ENCODE measurements around the gene SLC43A2. TPM values are rescaled to one million over a fixed set of nuclear protein-coding genes. Genes with fewer than 3 reads are reported as not detected.

SLC43A2 gene
- total RNA-seq, 1 experiment from 2014 or later, result 11.0 TPM

- peaks cover 2% of the 10 kb centered on the region; the same call in 1 of the 2 replicates for H3K36me3 Mint-ChIP-seq
These were observed 8.2 kb upstream of the SLC43A2 start for GRCh38 chr17:1636732-1637285.

More at GRCh38 chr17:1636732-1637285, 8.2 kb upstream of the SLC43A2 start:
- TF ChIP-seq ESRRA (CRISPR knock-in tag; IDR thresholded peaks at IDR 0.05; ENCODE audit: borderline replicate concordance) (no peak), FOXK1 (CRISPR knock-in tag; IDR thresholded peaks at IDR 0.05) (no peak), E2F5 (CRISPR knock-in tag; IDR thresholded peaks at IDR 0.05) (no peak), SOX15 (CRISPR knock-in tag; IDR thresholded peaks at IDR 0.05) (no peak), ZMAT4 (CRISPR knock-in tag; IDR thresholded peaks at IDR 0.05) (no peak), ZNF416 (CRISPR knock-in tag; IDR thresholded peaks at IDR 0.05) (no peak), RELA (CRISPR knock-in tag; IDR thresholded peaks at IDR 0.05; ENCODE audit: borderline replicate concordance) (no peak), FOXJ3 (CRISPR knock-in tag; IDR thresholded peaks at IDR 0.05; ENCODE audit: borderline replicate concordance) (no peak), JUN (CRISPR knock-in tag; IDR thresholded peaks at IDR 0.05) (no peak), ZNF121 (CRISPR knock-in tag; IDR thresholded peaks at IDR 0.05) (no peak), ZNF317 (CRISPR knock-in tag; IDR thresholded peaks at IDR 0.05; ENCODE audit: borderline replicate concordance, low read depth) (no peak), RORB (CRISPR knock-in tag; IDR thresholded peaks at IDR 0.05) (no peak), USF1 (CRISPR knock-in tag; IDR thresholded peaks at IDR 0.05) (no peak), NR3C1 (CRISPR knock-in tag; conservative IDR thresholded peaks at IDR 0.05; ENCODE audit: low read depth) (no peak), TP53 (CRISPR knock-in tag; IDR thresholded peaks at IDR 0.05) (no peak)
- TF ChIP-seq, protein P1, sequence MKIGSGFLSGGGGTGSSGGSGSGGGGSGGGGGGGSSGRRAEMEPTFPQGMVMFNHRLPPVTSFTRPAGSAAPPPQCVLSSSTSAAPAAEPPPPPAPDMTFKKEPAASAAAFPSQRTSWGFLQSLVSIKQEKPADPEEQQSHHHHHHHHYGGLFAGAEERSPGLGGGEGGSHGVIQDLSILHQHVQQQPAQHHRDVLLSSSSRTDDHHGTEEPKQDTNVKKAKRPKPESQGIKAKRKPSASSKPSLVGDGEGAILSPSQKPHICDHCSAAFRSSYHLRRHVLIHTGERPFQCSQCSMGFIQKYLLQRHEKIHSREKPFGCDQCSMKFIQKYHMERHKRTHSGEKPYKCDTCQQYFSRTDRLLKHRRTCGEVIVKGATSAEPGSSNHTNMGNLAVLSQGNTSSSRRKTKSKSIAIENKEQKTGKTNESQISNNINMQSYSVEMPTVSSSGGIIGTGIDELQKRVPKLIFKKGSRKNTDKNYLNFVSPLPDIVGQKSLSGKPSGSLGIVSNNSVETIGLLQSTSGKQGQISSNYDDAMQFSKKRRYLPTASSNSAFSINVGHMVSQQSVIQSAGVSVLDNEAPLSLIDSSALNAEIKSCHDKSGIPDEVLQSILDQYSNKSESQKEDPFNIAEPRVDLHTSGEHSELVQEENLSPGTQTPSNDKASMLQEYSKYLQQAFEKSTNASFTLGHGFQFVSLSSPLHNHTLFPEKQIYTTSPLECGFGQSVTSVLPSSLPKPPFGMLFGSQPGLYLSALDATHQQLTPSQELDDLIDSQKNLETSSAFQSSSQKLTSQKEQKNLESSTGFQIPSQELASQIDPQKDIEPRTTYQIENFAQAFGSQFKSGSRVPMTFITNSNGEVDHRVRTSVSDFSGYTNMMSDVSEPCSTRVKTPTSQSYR (CRISPR knock-in tag; IDR thresholded peaks at IDR 0.05), result no peak
- TF ChIP-seq, protein P2, sequence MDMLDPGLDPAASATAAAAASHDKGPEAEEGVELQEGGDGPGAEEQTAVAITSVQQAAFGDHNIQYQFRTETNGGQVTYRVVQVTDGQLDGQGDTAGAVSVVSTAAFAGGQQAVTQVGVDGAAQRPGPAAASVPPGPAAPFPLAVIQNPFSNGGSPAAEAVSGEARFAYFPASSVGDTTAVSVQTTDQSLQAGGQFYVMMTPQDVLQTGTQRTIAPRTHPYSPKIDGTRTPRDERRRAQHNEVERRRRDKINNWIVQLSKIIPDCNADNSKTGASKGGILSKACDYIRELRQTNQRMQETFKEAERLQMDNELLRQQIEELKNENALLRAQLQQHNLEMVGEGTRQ (CRISPR knock-in tag; IDR thresholded peaks at IDR 0.05), result no peak
- TF ChIP-seq, protein P3, sequence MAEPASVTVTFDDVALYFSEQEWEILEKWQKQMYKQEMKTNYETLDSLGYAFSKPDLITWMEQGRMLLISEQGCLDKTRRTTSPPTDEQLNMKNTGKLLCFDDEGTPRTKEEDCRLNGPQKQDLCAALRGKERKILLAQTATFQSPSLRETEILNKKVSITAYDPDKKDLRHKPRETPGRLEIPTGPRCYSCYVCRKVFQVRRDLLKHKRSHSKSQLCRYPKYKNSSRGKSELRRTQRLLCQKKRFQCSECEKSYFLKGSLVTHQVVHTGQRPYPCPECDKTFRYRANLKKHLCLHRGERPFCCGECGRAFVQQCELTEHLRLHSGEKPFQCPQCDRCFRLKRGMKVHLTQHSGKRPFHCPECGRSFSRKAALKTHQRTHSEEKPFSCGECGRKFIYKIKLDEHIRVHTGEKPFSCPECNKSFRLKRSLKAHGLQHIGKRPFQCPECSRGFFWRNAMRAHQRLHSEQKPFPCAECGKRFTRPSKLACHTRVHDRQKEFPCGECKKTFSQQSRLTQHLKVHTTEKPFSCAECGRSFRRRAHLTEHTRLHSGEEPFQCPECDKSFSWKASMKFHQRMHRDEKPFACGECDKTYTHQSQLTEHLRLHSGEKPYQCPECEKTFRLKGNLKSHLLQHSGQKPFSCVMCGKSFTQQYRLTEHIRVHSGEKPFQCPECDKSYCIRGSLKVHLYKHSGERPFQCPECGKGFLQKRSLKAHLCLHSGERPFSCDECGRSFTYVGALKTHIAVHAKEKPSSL (CRISPR knock-in tag; conservative IDR thresholded peaks at IDR 0.05), result no peak
- TF ChIP-seq, protein P4, sequence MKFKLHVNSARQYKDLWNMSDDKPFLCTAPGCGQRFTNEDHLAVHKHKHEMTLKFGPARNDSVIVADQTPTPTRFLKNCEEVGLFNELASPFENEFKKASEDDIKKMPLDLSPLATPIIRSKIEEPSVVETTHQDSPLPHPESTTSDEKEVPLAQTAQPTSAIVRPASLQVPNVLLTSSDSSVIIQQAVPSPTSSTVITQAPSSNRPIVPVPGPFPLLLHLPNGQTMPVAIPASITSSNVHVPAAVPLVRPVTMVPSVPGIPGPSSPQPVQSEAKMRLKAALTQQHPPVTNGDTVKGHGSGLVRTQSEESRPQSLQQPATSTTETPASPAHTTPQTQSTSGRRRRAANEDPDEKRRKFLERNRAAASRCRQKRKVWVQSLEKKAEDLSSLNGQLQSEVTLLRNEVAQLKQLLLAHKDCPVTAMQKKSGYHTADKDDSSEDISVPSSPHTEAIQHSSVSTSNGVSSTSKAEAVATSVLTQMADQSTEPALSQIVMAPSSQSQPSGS (CRISPR knock-in tag; IDR thresholded peaks at IDR 0.05; ENCODE audit: borderline replicate concordance, low read depth), result no peak
- H3K27me3 Mint-ChIP-seq (ENCODE audit: low read depth), result peaks cover 2% of the 10 kb centered on the region; the same call in 1 of the 2 replicates
- H3K9me3 Mint-ChIP-seq, result no peaks in the 10 kb centered on the region
- POLR2A ChIA-PET, result no interaction called here
- no peak overlapping the region for H3K4me3 Mint-ChIP-seq
- ATAC-seq (no peak), DNase-seq (ENCODE audit: low spot score) (no peak)
- H3K4me1 Mint-ChIP-seq, result peaks cover 17% of the 10 kb centered on the region
- H3K27ac Mint-ChIP-seq, result no peak overlapping the region
- CTCF ChIA-PET, result interaction anchor here (1.5 to 5.4 kb wide), 3 partner anchors 7 to 63 kb away, joined by 4 to 59 read pairs (median 7); partner anchors contain the start of genes RILP and SLC43A2
